HepG2 (cell line): ENCODE results near the gene TAMALIN. TPM values are rescaled to one million over a fixed set of nuclear protein-coding genes. Genes with fewer than 3 reads are reported as not detected.

Experiments
- BATF2 ChIP-seq: sonication (generic); formaldehyde crosslinking; IDR thresholded peaks from 2 replicates; pipeline ENCODE4 v1.8.0; 2022; ENCODE audit warnings: mild to moderate bottlenecking, missing genetic modification reagents, moderate library complexity
- BHLHE40 ChIP-seq: IDR thresholded peaks from 2 replicates; pipeline ENCODE4 v1.6.1; 2011; ENCODE audit warnings: low read length, improper control_type of control experiment
- CTCF ChIP-seq: sonication (generic); formaldehyde crosslinking; IDR thresholded peaks from 2 replicates; pipeline ENCODE4 v1.5.0; 2020; ENCODE audit warnings: mild to moderate bottlenecking, missing genetic modification reagents, moderate library complexity
- FOXC1 ChIP-seq: sonication (generic); formaldehyde crosslinking; IDR thresholded peaks from 2 replicates; pipeline ENCODE4 v1.8.0; 2022; ENCODE audit warnings: mild to moderate bottlenecking, missing genetic modification reagents, borderline replicate concordance
- GLMP ChIP-seq: sonication (generic); formaldehyde crosslinking; IDR thresholded peaks from 2 replicates; pipeline ENCODE4 v1.9.0; 2021; ENCODE audit warnings: missing genetic modification reagents, mild to moderate bottlenecking, borderline replicate concordance
- GMEB1 ChIP-seq: sonication (generic); formaldehyde crosslinking; IDR thresholded peaks from 2 replicates; pipeline ENCODE4 v1.5.1; 2020; ENCODE audit warnings: missing genetic modification reagents, mild to moderate bottlenecking, borderline replicate concordance
- HOXA9 ChIP-seq: sonication (generic); formaldehyde crosslinking; IDR thresholded peaks from 2 replicates; pipeline ENCODE4 v1.8.1; 2022; ENCODE audit warnings: missing genetic modification reagents, mild to moderate bottlenecking, moderate library complexity, borderline replicate concordance
- IRF2 ChIP-seq: IDR thresholded peaks from 2 replicates; pipeline ENCODE4 v1.6.1; 2018; ENCODE audit warnings: missing genetic modification reagents, missing compliant biosample characterization
- MTERF4 ChIP-seq: sonication (generic); formaldehyde crosslinking; IDR thresholded peaks from 2 replicates; pipeline ENCODE4 v1.8.0; 2023; ENCODE audit warnings: mild to moderate bottlenecking, missing genetic modification reagents
- MTF2 ChIP-seq: sonication (generic); formaldehyde crosslinking; IDR thresholded peaks from 2 replicates; pipeline ENCODE4 v1.5.0; 2020; ENCODE audit warnings: missing genetic modification reagents, borderline replicate concordance
- NFE2L1 ChIP-seq: sonication (generic); formaldehyde crosslinking; IDR thresholded peaks from 2 replicates; pipeline ENCODE4 v1.4.0; 2020; ENCODE audit warnings: missing genetic modification reagents, mild to moderate bottlenecking, borderline replicate concordance
- RARG ChIP-seq: sonication (generic); formaldehyde crosslinking; IDR thresholded peaks from 2 replicates; pipeline ENCODE4 v1.4.0; 2020; ENCODE audit warnings: low read depth, mild to moderate bottlenecking, missing genetic modification reagents
- RFXANK ChIP-seq: IDR thresholded peaks from 2 replicates; pipeline ENCODE4 v1.6.1; 2016
- SMC3 ChIP-seq: IDR thresholded peaks from 2 replicates; pipeline ENCODE4 v1.6.1; 2011; ENCODE audit warnings: low read length, improper control_type of control experiment
- SP4 ChIP-seq: sonication (generic); formaldehyde crosslinking; IDR thresholded peaks from 2 replicates; pipeline ENCODE4 v1.8.1; 2023; ENCODE audit warnings: mild to moderate bottlenecking, missing genetic modification reagents
- STAT5B ChIP-seq: sonication (generic); formaldehyde crosslinking; IDR thresholded peaks from 2 replicates; pipeline ENCODE4 v1.4.0; 2020; ENCODE audit warnings: missing genetic modification reagents
- TAF1 ChIP-seq: sonication (generic); formaldehyde crosslinking; IDR thresholded peaks from 2 replicates; pipeline ENCODE4 v1.4.0; 2020; ENCODE audit warnings: missing genetic modification reagents
- YEATS4 ChIP-seq: sonication (generic); formaldehyde crosslinking; IDR thresholded peaks from 2 replicates; pipeline ENCODE4 v1.4.0; 2020; ENCODE audit warnings: missing genetic modification reagents, borderline replicate concordance
- ZBTB7A ChIP-seq: sonication (generic); formaldehyde crosslinking; IDR thresholded peaks from 2 replicates; pipeline ENCODE4 v1.8.0; 2022; ENCODE audit warnings: mild to moderate bottlenecking, missing genetic modification reagents
- ZFP37 ChIP-seq: sonication (generic); formaldehyde crosslinking; IDR thresholded peaks from 2 replicates; pipeline ENCODE4 v1.4.0; 2020; ENCODE audit warnings: missing genetic modification reagents, borderline replicate concordance
- ZNF512B ChIP-seq: sonication (generic); formaldehyde crosslinking; IDR thresholded peaks from 2 replicates; pipeline ENCODE4 v1.5.1; 2020; ENCODE audit warnings: missing genetic modification reagents, mild to moderate bottlenecking, borderline replicate concordance
- ZNF598 ChIP-seq: sonication (generic); formaldehyde crosslinking; IDR thresholded peaks from 2 replicates; pipeline ENCODE4 v1.5.1; 2020; ENCODE audit warnings: mild to moderate bottlenecking, missing genetic modification reagents, borderline replicate concordance
- polyA plus RNA-seq, 8 experiments: library from polyadenylated mRNA; depleted of rRNA in 3 of 8; stranded (reverse) in 7 of 8; unstranded in 1 of 8; fragments of >200 nt; fragmentation: Illumina TruSeq in 4 of 8; extraction: Trizol in 4 of 8; gene quantifications; 2 replicates each; pipeline versions ENCODE4 v1.2.1 to v1.2.3, GENCODE V29; 2011 to 2016; ENCODE audit warnings: low read depth in 4 of 8, missing spikeins in 1 of 8, mixed read lengths in 1 of 8; ENCODE audit not compliant: insufficient read depth in 1 of 8
- total RNA-seq, 5 experiments: library from RNA; depleted of rRNA; stranded (reverse); fragments of >200 nt; fragmentation: Illumina TruSeq; extraction: Trizol; gene quantifications; 2 replicates each; pipeline ENCODE4 v1.2.3, GENCODE V29; 2016; ENCODE audit warnings: low read depth in 1 of 5

The TAMALIN gene
- total and polyA plus RNA-seq, 2 of the 13 experiments (the other 11 are each of a cell fraction or from before 2014, with no cell fraction given), result 2.9 to 10.9 TPM

GRCh38 chr12:52010152-52010622 lies 3.4 kb downstream of the TAMALIN start (continued):
- TF ChIP-seq CTCF (CRISPR knock-in tag) (peak; percentile 37), BHLHE40 (peak; percentile 14; the same call in 1 of the 2 replicates), GLMP (CRISPR knock-in tag) (no peak), SP4 (CRISPR knock-in tag) (peak; percentile 53; the same call in 1 of the 2 replicates), ZNF512B (CRISPR knock-in tag) (no peak), HOXA9 (CRISPR knock-in tag) (no peak), IRF2 (no peak), TAF1 (CRISPR knock-in tag) (0 out of 2 replicates have a peak, but pooled peaks have one; percentile 33), BATF2 (no peak), STAT5B (no peak), MTF2 (no peak), ZBTB7A (CRISPR knock-in tag) (peak; percentile 68; the same call in 1 of the 2 replicates), FOXC1 (CRISPR knock-in tag) (no peak), ZFP37 (CRISPR knock-in tag) (no peak), MTERF4 (CRISPR knock-in tag) (no peak), RFXANK (CRISPR knock-in tag) (no peak), ZNF598 (CRISPR knock-in tag) (peak; percentile 5; the same call in 1 of the 2 replicates), RARG (CRISPR knock-in tag) (no peak), GMEB1 (CRISPR knock-in tag) (no peak), NFE2L1 (CRISPR knock-in tag) (no peak), YEATS4 (CRISPR knock-in tag) (no peak; the same call in 1 of the 2 replicates), SMC3 (no peak)
